ENCODE results near the gene CPNE5. TPM values are rescaled to one million over a fixed set of nuclear protein-coding genes. Genes with fewer than 3 reads are reported as not detected.

CPNE5 gene
- total RNA-seq, 1 donor from 2014 or later: not detected

GRCh38 chr6:36836111-36837021 is 2.9 kb downstream of the CPNE5 start:
- Mint-ChIP-seq H3K4me1 (ENCODE audit: unreplicated experiment) (peaks cover 8% of the 10 kb centered on the region), H3K9me3 (ENCODE audit: unreplicated experiment) (no peaks in the 10 kb centered on the region), H3K36me3 (ENCODE audit: unreplicated experiment) (no peaks in the 10 kb centered on the region), H3K27me3 (ENCODE audit: unreplicated experiment) (peaks cover 39% of the 10 kb centered on the region), H3K4me3 (ENCODE audit: unreplicated experiment) (no peak overlapping the region), H3K27ac (ENCODE audit: unreplicated experiment) (no peak overlapping the region)
- no peak for DNase-seq (ENCODE audit: extremely low spot score, unreplicated experiment)
- no peak for TF ChIP-seq CTCF (IDR thresholded peaks at IDR 0.05)

- Mint-ChIP-seq H3K4me3 (ENCODE audit: unreplicated experiment) (no peak overlapping the region), H3K4me1 (ENCODE audit: unreplicated experiment) (peaks cover 8% of the 10 kb centered on the region), H3K9me3 (ENCODE audit: unreplicated experiment) (no peaks in the 10 kb centered on the region), H3K27ac (ENCODE audit: unreplicated experiment) (no peak overlapping the region), H3K36me3 (ENCODE audit: unreplicated experiment) (no peaks in the 10 kb centered on the region), H3K27me3 (ENCODE audit: unreplicated experiment) (peaks cover 34% of the 10 kb centered on the region)
- DNase-seq (ENCODE audit: extremely low spot score, unreplicated experiment): no peak
- TF ChIP-seq CTCF (IDR thresholded peaks at IDR 0.05): no peak
Measured at GRCh38 chr6:36834576-36835341, 4.5 kb downstream of the CPNE5 start.

GRCh38 chr6:36833182-36833789 is 6.0 kb downstream of the CPNE5 start:
- peaks cover 4% of the 10 kb centered on the region for H3K4me1 Mint-ChIP-seq (ENCODE audit: unreplicated experiment)
- H3K27ac Mint-ChIP-seq (ENCODE audit: unreplicated experiment): no peak overlapping the region
- H3K27me3 Mint-ChIP-seq (ENCODE audit: unreplicated experiment): peaks cover 27% of the 10 kb centered on the region
- no peak for TF ChIP-seq CTCF (IDR thresholded peaks at IDR 0.05)
- DNase-seq (ENCODE audit: extremely low spot score, unreplicated experiment): no peak
- H3K9me3 Mint-ChIP-seq (ENCODE audit: unreplicated experiment): no peaks in the 10 kb centered on the region
- H3K4me3 Mint-ChIP-seq (ENCODE audit: unreplicated experiment): no peak overlapping the region
- no peaks in the 10 kb centered on the region for H3K36me3 Mint-ChIP-seq (ENCODE audit: unreplicated experiment)

- no peak for DNase-seq (ENCODE audit: extremely low spot score, unreplicated experiment)
- peaks cover 19% of the 10 kb centered on the region for H3K27me3 Mint-ChIP-seq (ENCODE audit: unreplicated experiment)
- H3K36me3 Mint-ChIP-seq (ENCODE audit: unreplicated experiment): no peaks in the 10 kb centered on the region
- H3K4me3 Mint-ChIP-seq (ENCODE audit: unreplicated experiment): no peak overlapping the region
- no peak overlapping the region for H3K27ac Mint-ChIP-seq (ENCODE audit: unreplicated experiment)
- H3K4me1 Mint-ChIP-seq (ENCODE audit: unreplicated experiment): peaks cover 11% of the 10 kb centered on the region
- no peak for TF ChIP-seq CTCF (IDR thresholded peaks at IDR 0.05)
- no peaks in the 10 kb centered on the region for H3K9me3 Mint-ChIP-seq (ENCODE audit: unreplicated experiment)
Measured at GRCh38 chr6:36832313-36832712, 6.9 kb downstream of the CPNE5 start.
